HepG2 (cell line): ENCODE data around the gene HS3ST3B1. TPM values are rescaled to one million over a fixed set of nuclear protein-coding genes. Genes with fewer than 3 reads are reported as not detected.
A peak's percentile ranks its signal among the peaks of the same experiment; 100 is the strongest.

Experiments
- CERS6 ChIP-seq: sonication (generic); formaldehyde crosslinking; IDR thresholded peaks from 2 replicates; pipeline ENCODE4 v1.5.0; 2020; ENCODE audit warnings: missing genetic modification reagents
- FOXP1 ChIP-seq, 2 experiments: fragments of 450-650 bp in 1 of 2; IDR thresholded peaks; 2 replicates each; pipeline ENCODE4 v1.6.1; 2017 to 2018; ENCODE audit warnings: antibody characterized with exemption in 1 of 2
- GPN1 ChIP-seq: sonication (generic); formaldehyde crosslinking; IDR thresholded peaks from 2 replicates; pipeline ENCODE4 v1.5.1; 2020; ENCODE audit warnings: missing genetic modification reagents, borderline replicate concordance
- HNRNPUL1 ChIP-seq: fragments of 200-400 bp; formaldehyde crosslinking; IDR thresholded peaks from 2 replicates; pipeline ENCODE4 v1.6.1; 2017; ENCODE audit warnings: low read depth, mild to moderate bottlenecking, low read length, moderate library complexity
- HOMEZ ChIP-seq: IDR thresholded peaks from 2 replicates; pipeline ENCODE4 v1.6.1; 2016; ENCODE audit warnings: low read depth
- PLRG1 ChIP-seq: fragments of 450-650 bp; conservative IDR thresholded peaks from 2 replicates; pipeline ENCODE4 v1.6.1; 2016
- RFX5 ChIP-seq: IDR thresholded peaks from 2 replicates; pipeline ENCODE4 v1.6.1; 2011; ENCODE audit warnings: low read depth, low read length, improper control_type of control experiment
- SKI ChIP-seq: fragments of 450-650 bp; IDR thresholded peaks from one replicate; pipeline ENCODE4 v1.6.1; 2018; ENCODE audit warnings: mild to moderate bottlenecking; ENCODE audit not compliant: partially characterized antibody
- SOX6 ChIP-seq, 2 experiments: fragments of 450-650 bp in 1 of 2; sonication (generic) in 1 of 2; formaldehyde crosslinking in 1 of 2; IDR thresholded peaks; 2 replicates each; pipeline versions ENCODE4 v1.4.0 to v1.6.1; 2017 to 2020; ENCODE audit warnings: antibody characterized with exemption in 1 of 2, mild to moderate bottlenecking in 1 of 2, missing genetic modification reagents in 1 of 2
- TEF ChIP-seq: sonication (generic); formaldehyde crosslinking; IDR thresholded peaks from 2 replicates; pipeline ENCODE4 v1.5.0; 2020; ENCODE audit warnings: missing genetic modification reagents
- TRIM24 ChIP-seq: sonication (generic); formaldehyde crosslinking; IDR thresholded peaks from 2 replicates; pipeline ENCODE4 v1.8.0; 2022; ENCODE audit warnings: mild to moderate bottlenecking, missing genetic modification reagents
- ZNF225 ChIP-seq: sonication (generic); formaldehyde crosslinking; IDR thresholded peaks from 2 replicates; pipeline ENCODE4 v1.4.0; 2020; ENCODE audit warnings: mild to moderate bottlenecking, missing genetic modification reagents
- ZNF253 ChIP-seq: sonication (generic); formaldehyde crosslinking; IDR thresholded peaks from 2 replicates; pipeline ENCODE4 v1.8.0; 2022; ENCODE audit warnings: mild to moderate bottlenecking, missing genetic modification reagents, borderline replicate concordance
- ZNF552 ChIP-seq: sonication (generic); formaldehyde crosslinking; IDR thresholded peaks from 2 replicates; pipeline ENCODE4 v1.9.0; 2022; ENCODE audit warnings: missing genetic modification reagents, mild to moderate bottlenecking, borderline replicate concordance
- polyA plus RNA-seq, 8 experiments: library from polyadenylated mRNA; depleted of rRNA in 3 of 8; stranded (reverse) in 7 of 8; unstranded in 1 of 8; fragments of >200 nt; fragmentation: Illumina TruSeq in 4 of 8; extraction: Trizol in 4 of 8; gene quantifications; 2 replicates each; pipeline versions ENCODE4 v1.2.1 to v1.2.3, GENCODE V29; 2011 to 2016; ENCODE audit warnings: low read depth in 4 of 8, missing spikeins in 1 of 8, mixed read lengths in 1 of 8; ENCODE audit not compliant: insufficient read depth in 1 of 8
- total RNA-seq, 5 experiments: library from RNA; depleted of rRNA; stranded (reverse); fragments of >200 nt; fragmentation: Illumina TruSeq; extraction: Trizol; gene quantifications; 2 replicates each; pipeline ENCODE4 v1.2.3, GENCODE V29; 2016; ENCODE audit warnings: low read depth in 1 of 5
- TF ChIP-seq, protein P1 (sequence below): sonication (generic); formaldehyde crosslinking; IDR thresholded peaks from 2 replicates; pipeline ENCODE4 v1.4.0; 2020; ENCODE audit warnings: missing genetic modification reagents
- TF ChIP-seq, protein P2 (sequence below): sonication (generic); formaldehyde crosslinking; IDR thresholded peaks from 2 replicates; pipeline ENCODE4 v1.8.0; 2022; ENCODE audit warnings: mild to moderate bottlenecking, missing genetic modification reagents; ENCODE audit not compliant: insufficient replicate concordance

HS3ST3B1 gene
- total and polyA plus RNA-seq, 2 of the 13 experiments (the other 11 are each of a cell fraction or from before 2014, with no cell fraction given): 15.7 to 39.5 TPM

- TF ChIP-seq ZNF253 (CRISPR knock-in tag) (no peak), HOMEZ (CRISPR knock-in tag) (peak; percentile 53; the same call in 1 of the 2 replicates), SOX6 (IDR thresholded peaks at IDR 0.05) (no peak), SOX6 (CRISPR knock-in tag; IDR thresholded peaks at IDR 0.05) (peak; percentile 69), ZNF552 (CRISPR knock-in tag) (no peak; the same call in 1 of the 2 replicates), TRIM24 (CRISPR knock-in tag) (no peak), ZNF225 (CRISPR knock-in tag) (peak; percentile 88), GPN1 (no peak), CERS6 (CRISPR knock-in tag) (no peak), RFX5 (no peak), TEF (no peak), FOXP1 (IDR thresholded peaks at IDR 0.05) (no peak), FOXP1 (CRISPR knock-in tag; IDR thresholded peaks at IDR 0.05) (no peak), HNRNPUL1 (no peak), PLRG1 (no peak), SKI (peak; percentile 32)
- TF ChIP-seq, protein P1, sequence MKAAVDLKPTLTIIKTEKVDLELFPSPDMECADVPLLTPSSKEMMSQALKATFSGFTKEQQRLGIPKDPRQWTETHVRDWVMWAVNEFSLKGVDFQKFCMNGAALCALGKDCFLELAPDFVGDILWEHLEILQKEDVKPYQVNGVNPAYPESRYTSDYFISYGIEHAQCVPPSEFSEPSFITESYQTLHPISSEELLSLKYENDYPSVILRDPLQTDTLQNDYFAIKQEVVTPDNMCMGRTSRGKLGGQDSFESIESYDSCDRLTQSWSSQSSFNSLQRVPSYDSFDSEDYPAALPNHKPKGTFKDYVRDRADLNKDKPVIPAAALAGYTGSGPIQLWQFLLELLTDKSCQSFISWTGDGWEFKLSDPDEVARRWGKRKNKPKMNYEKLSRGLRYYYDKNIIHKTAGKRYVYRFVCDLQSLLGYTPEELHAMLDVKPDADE (CRISPR knock-in tag): no peak
- TF ChIP-seq, protein P2, sequence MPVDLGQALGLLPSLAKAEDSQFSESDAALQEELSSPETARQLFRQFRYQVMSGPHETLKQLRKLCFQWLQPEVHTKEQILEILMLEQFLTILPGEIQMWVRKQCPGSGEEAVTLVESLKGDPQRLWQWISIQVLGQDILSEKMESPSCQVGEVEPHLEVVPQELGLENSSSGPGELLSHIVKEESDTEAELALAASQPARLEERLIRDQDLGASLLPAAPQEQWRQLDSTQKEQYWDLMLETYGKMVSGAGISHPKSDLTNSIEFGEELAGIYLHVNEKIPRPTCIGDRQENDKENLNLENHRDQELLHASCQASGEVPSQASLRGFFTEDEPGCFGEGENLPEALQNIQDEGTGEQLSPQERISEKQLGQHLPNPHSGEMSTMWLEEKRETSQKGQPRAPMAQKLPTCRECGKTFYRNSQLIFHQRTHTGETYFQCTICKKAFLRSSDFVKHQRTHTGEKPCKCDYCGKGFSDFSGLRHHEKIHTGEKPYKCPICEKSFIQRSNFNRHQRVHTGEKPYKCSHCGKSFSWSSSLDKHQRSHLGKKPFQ: no peak
Observed at GRCh38 chr17:14297161-14297851, 3.6 kb upstream of the HS3ST3B1 start (continued).
